ENCODE measurements around the gene UNC13A. TPM values are rescaled to one million over a fixed set of nuclear protein-coding genes. Genes with fewer than 3 reads are reported as not detected.

UNC13A gene
- total and polyA plus RNA-seq, 2 of the 8 experiments (the other 6 are each of a cell fraction or from before 2014, with no cell fraction given) = 13.1 to 47.6 TPM

DNA sequence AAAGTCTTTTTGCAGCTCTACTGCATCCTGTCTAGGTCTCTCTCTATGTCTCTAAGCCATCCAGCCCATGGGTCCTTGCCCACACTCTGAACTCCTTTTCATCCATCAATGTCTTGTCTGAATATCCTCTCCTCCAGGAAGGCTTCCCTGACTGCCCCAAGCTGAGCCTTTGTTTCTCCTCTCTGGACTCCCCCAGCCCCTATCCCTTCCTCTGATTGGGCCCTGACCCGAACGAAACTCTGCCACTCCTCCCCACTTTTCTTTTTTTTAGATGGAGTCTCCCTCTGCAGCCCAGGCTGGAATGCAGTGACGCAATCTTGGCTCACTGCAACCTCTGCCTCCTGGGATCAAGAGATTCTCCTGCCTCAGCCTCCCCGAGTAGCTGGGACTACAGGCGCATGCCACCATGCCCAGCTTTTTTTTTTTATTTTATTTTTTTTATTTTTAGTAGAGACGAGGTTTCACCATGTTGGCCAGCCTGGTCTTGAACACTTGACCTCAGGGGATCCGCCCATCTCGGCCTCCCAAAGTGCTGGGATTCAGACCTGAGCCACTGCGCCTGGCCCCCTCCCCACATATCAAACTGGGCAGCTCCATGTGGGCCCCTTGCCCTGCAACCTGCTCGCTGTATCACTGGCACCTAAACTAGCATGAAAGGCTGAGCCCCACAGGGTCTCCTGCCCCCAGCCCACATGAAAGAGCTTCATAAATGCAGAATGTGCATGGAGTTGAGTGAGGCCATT, 870 bp upstream of the UNC13A start:
- Histone ChIP-seq H2BK12ac (ENCODE audit: low read depth, low read length) (peak overlapping the region; percentile 96), H2AFZ (ENCODE audit: low read length) (0 out of 2 replicates have a peak overlapping the region, but pooled peaks have one; percentile 23), H3K27ac (ENCODE audit: low read depth, low read length) (no peak overlapping the region), H4K20me1 (replicated peaks in 1 of 2; ENCODE audit: control insufficient read depth in 1 of 2, insufficient read depth in 2 of 2, low read length in 2 of 2) (peaks cover 0 to 7% of the 10 kb centered on the region in 2 experiments), H2BK120ac (replicated peaks; ENCODE audit: low read depth, low read length) (peak overlapping the region; percentile 92), H4K8ac (ENCODE audit: extremely low read depth, insufficient read depth, low read length) (no peak overlapping the region), H3K4me3 (ENCODE audit: extremely low read depth in 1 of 4, insufficient read depth in 2 of 4, low read depth in 3 of 4, low read length in 4 of 4) (peak overlapping the region; percentile 55 to 97 (median 78); a peak in 7 of 8 replicates), H3K23ac (ENCODE audit: insufficient read length) (no peak overlapping the region), H2BK20ac (ENCODE audit: low read length) (peak overlapping the region; percentile 87), H3K9ac (replicated peaks in 1 of 4; ENCODE audit: extremely low read depth in 1 of 4, low read depth in 3 of 4, low read length in 3 of 4) (no peak overlapping the region), H3K79me1 (ENCODE audit: low read depth, low read length) (peaks cover 6% of the 10 kb centered on the region), H3K9me3 (ENCODE audit: insufficient read depth in 2 of 2, low read depth in 1 of 2, low read length in 1 of 2) (no peaks in the 10 kb centered on the region), H2BK5ac (ENCODE audit: low read depth, low read length) (peak overlapping the region; percentile 37; the same call in 1 of the 2 replicates), H3K4ac (replicated peaks; ENCODE audit: insufficient read length, low read depth, low read length) (no peak overlapping the region), H3K56ac (replicated peaks; ENCODE audit: insufficient read length, low read depth, low read length) (peak overlapping the region; percentile 34), H3K79me2 (ENCODE audit: control insufficient read depth in 1 of 2, insufficient read depth in 2 of 2, low read length in 2 of 2) (peaks cover 11 to 20% of the 10 kb centered on the region in 2 experiments), H3K18ac (ENCODE audit: extremely low read depth, low read length) (peak overlapping the region; percentile 7), H4K5ac (ENCODE audit: insufficient read length, low read depth, low read length) (peak overlapping the region; percentile 20), H4K91ac (replicated peaks; ENCODE audit: insufficient read length, low read length) (peak overlapping the region; percentile 86), H3K4me2 (ENCODE audit: insufficient read depth in 1 of 2, low read depth in 2 of 2, low read length in 2 of 2) (peak overlapping the region; percentile 88 to 90), H3K36me3 (ENCODE audit: control insufficient read depth in 2 of 4, insufficient read depth in 4 of 4, low read length in 3 of 4) (no peaks in the 10 kb centered on the region), H2BK15ac (ENCODE audit: low read length) (peak overlapping the region; percentile 94; the same call in 1 of the 2 replicates), H2AK5ac (ENCODE audit: low read depth, low read length) (peak overlapping the region; percentile 1; the same call in 1 of the 2 replicates), H3K4me1 (replicated peaks in 1 of 4; ENCODE audit: control insufficient read depth in 3 of 4, insufficient read depth in 4 of 4, low read length in 3 of 4) (peaks cover 5 to 15% (median 11%) of the 10 kb centered on the region in 4 experiments), H3K27me3 (replicated peaks in 1 of 4; ENCODE audit: control insufficient read depth in 3 of 4, extremely low read depth in 1 of 4, insufficient read depth in 3 of 4, low read length in 3 of 4) (no peaks in the 10 kb centered on the region), H3K23me2 (ENCODE audit: low read depth, low read length) (peaks cover 15% of the 10 kb centered on the region), H3K14ac (ENCODE audit: insufficient read length) (no peak overlapping the region)
- ChIA-PET POLR2A (ENCODE audit: partially characterized antibody) (interaction anchor here (0.7 to 2.3 kb wide), 5 partner anchors 10 to 20 kb away, joined by 3 to 7 read pairs (median 5); no protein-coding TSS in a partner anchor), CTCF (ENCODE audit: partially characterized antibody) (interaction anchor here (0.6 to 3.4 kb wide), 14 partner anchors 10 to 888 kb away, joined by 3 to 16 read pairs (median 3); no protein-coding TSS in a partner anchor)
- no peak for FAIRE-seq
- DNase-seq (ENCODE audit: low read depth in 1 of 2, low spot score in 2 of 2) = peak in 1 of 2 experiments; percentile 64
- WGBS, 2 experiments (ENCODE audit: extremely low coverage in 1 of 2, insufficient coverage in 1 of 2, insufficient read length in 1 of 2, insufficient replicate concordance in 2 of 2, low coverage in 1 of 2, low lambda C conversion rate in 2 of 2, missing lambda C conversion rate in 1 of 2) = 63% methylated on average over 10 of the region's 10 CpGs; no CpG with 5 or more reads in 1 of the 2 experiments
- TF ChIP-seq POLR2A (IDR thresholded peaks at IDR 0.05; ENCODE audit: control extremely low read depth in 1 of 2, low read depth in 2 of 2, low read length in 2 of 2) = no peak
- TF ChIP-seq CEBPB (IDR thresholded peaks at IDR 0.05; ENCODE audit: low read depth, low read length) = peak; percentile 89
- TF ChIP-seq SAP30 (IDR thresholded peaks at IDR 0.05; ENCODE audit: insufficient read depth, insufficient replicate concordance, low read length) = peak; percentile 22
- 0 out of 2 replicates have a peak, but pooled peaks have one; percentile 52 for TF ChIP-seq JUND (IDR thresholded peaks at IDR 0.05; ENCODE audit: low read length)
- no peak for TF ChIP-seq POLR2AphosphoS5 (IDR thresholded peaks at IDR 0.05; ENCODE audit: low read depth, low read length)
- TF ChIP-seq TEAD4 (IDR thresholded peaks at IDR 0.05; ENCODE audit: low read depth, low read length) = peak; percentile 56; the same call in 1 of the 2 replicates
- TF ChIP-seq E2F6 (IDR thresholded peaks at IDR 0.05) = no peak
- no peak for TF ChIP-seq RXRA (IDR thresholded peaks at IDR 0.05; ENCODE audit: insufficient read depth, low read depth, low read length)
- no peak for TF ChIP-seq EP300 (IDR thresholded peaks at IDR 0.05; ENCODE audit: borderline replicate concordance in 1 of 2, low read depth in 2 of 2, low read length in 2 of 2)
